Astrocyte (in vitro differentiated cells and primary cell): Measurements from ENCODE around the gene OR2T34. TPM values are rescaled to one million over a fixed set of nuclear protein-coding genes. Genes with fewer than 3 reads are reported as not detected.

Experiments
- DNase-seq: peaks from one replicate; pipeline ENCODE4 v3.0.0-alpha.2; 2010; ENCODE audit warnings: low read depth
- FAIRE-seq: peaks from 2 replicates; lab custom pipeline; 2011; peaks lifted over from hg19 to GRCh38; lab: Jason Lieb, UNC
- H2AFZ ChIP-seq: 2 replicates; pipeline ENCODE4 v1.6.0; 2012; ENCODE audit warnings: low read depth, low read length, inconsistent platforms
- H3K27ac ChIP-seq: 2 replicates; pipeline ENCODE4 v1.5.1; 2011; ENCODE audit warnings: low read depth, low read length, inconsistent platforms
- H3K27me3 ChIP-seq: 2 replicates; pipeline ENCODE4 v1.6.0; 2011; ENCODE audit warnings: low read length, inconsistent platforms; ENCODE audit not compliant: insufficient read depth
- H3K36me3 ChIP-seq: 2 replicates; pipeline ENCODE4 v1.5.1; 2011; ENCODE audit warnings: low read length, inconsistent platforms; ENCODE audit not compliant: insufficient read depth
- H3K4me1 ChIP-seq: 2 replicates; pipeline ENCODE4 v1.5.1; 2011; ENCODE audit warnings: low read length, inconsistent platforms; ENCODE audit not compliant: insufficient read depth
- H3K4me2 ChIP-seq: 2 replicates; pipeline ENCODE4 v1.6.0; 2012; ENCODE audit warnings: low read length, inconsistent platforms
- H3K4me3 ChIP-seq: 2 replicates; pipeline ENCODE4 v1.5.1; 2011; ENCODE audit warnings: low read depth, mild to moderate bottlenecking, low read length, inconsistent platforms; ENCODE audit not compliant: insufficient read depth
- H3K79me2 ChIP-seq: 2 replicates; pipeline ENCODE4 v1.6.0; 2012; ENCODE audit warnings: mild to moderate bottlenecking, low read length, inconsistent platforms; ENCODE audit not compliant: insufficient read depth
- H3K9ac ChIP-seq: 2 replicates; pipeline ENCODE4 v1.6.0; 2012; ENCODE audit warnings: mild to moderate bottlenecking, low read length, inconsistent platforms
- H3K9me3 ChIP-seq: 2 replicates; pipeline ENCODE4 v1.5.1; 2012; ENCODE audit warnings: low read depth, mild to moderate bottlenecking, low read length, inconsistent platforms; ENCODE audit not compliant: insufficient read depth
- H4K20me1 ChIP-seq: 2 replicates; pipeline ENCODE4 v1.6.0; 2012; ENCODE audit warnings: low read length, inconsistent platforms; ENCODE audit not compliant: insufficient read depth
- H3K27ac Mint-ChIP-seq: one replicate; pipeline ENCODE4 v1.8.0; 2021; ENCODE audit warnings: mild to moderate bottlenecking, mixed read lengths; ENCODE audit not compliant: unreplicated experiment
- H3K27me3 Mint-ChIP-seq: one replicate; pipeline ENCODE4 v1.8.0; 2021; ENCODE audit warnings: low read depth, mixed read lengths; ENCODE audit not compliant: unreplicated experiment
- H3K36me3 Mint-ChIP-seq: one replicate; pipeline ENCODE4 v1.8.0; 2021; ENCODE audit warnings: low read depth, mixed read lengths; ENCODE audit not compliant: unreplicated experiment
- H3K4me1 Mint-ChIP-seq: one replicate; pipeline ENCODE4 v1.8.0; 2021; ENCODE audit warnings: low read depth, mixed read lengths; ENCODE audit not compliant: unreplicated experiment
- H3K4me3 Mint-ChIP-seq: one replicate; pipeline ENCODE4 v1.8.0; 2021; ENCODE audit warnings: mild to moderate bottlenecking, moderate library complexity, mixed read lengths; ENCODE audit not compliant: unreplicated experiment
- H3K9me3 Mint-ChIP-seq: one replicate; pipeline ENCODE4 v1.8.0; 2021; ENCODE audit warnings: mild to moderate bottlenecking, mixed read lengths; ENCODE audit not compliant: unreplicated experiment
- EZH2 ChIP-seq: IDR thresholded peaks from 2 replicates; pipeline ENCODE4 v1.6.1; 2012; ENCODE audit warnings: mild to moderate bottlenecking, low read length, inconsistent platforms; ENCODE audit not compliant: insufficient read depth
- total RNA-seq: library from RNA; stranded (reverse); gene quantifications from 2 replicates; pipeline ENCODE4 v1.2.1, GENCODE V29; 2021
- TF ChIP-seq, protein P1 (sequence below): IDR thresholded peaks from 2 replicates; pipeline ENCODE4 v1.5.1; 2011; ENCODE audit warnings: low read depth, mild to moderate bottlenecking, inconsistent platforms, low read length, moderate library complexity; ENCODE audit not compliant: insufficient read depth

The OR2T34 gene
- total RNA-seq, 1 donor from 2014 or later, result not detected

DNA sequence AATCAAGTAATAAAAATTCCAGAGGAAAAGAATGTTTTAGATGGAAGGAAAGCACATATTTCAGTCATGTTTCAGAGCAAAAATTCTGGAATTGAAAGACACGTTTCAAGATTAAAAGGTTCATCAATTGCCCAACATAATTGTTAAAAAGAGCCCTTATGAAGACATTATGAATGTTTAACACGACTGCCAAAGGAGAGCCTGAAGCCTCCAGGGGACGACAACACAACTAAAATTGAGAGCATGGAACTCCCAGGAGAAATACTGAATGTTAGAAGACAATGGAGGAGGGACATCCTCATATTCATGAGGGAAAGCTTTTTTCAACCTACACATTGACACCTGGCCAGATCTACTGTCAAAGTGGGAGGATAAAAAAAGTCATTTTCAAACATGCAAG, 44.3 kb upstream of the OR2T34 start:
- no peaks in the 10 kb centered on the region for H3K27me3 Mint-ChIP-seq
- Histone ChIP-seq H3K79me2 (no peaks in the 10 kb centered on the region), H4K20me1 (no peaks in the 10 kb centered on the region), H3K4me2 (no peak overlapping the region), H2AFZ (no peak overlapping the region), H3K4me3 (no peak overlapping the region), H3K4me1 (no peaks in the 10 kb centered on the region), H3K27me3 (no peaks in the 10 kb centered on the region), H3K36me3 (no peaks in the 10 kb centered on the region), H3K9me3 (no peaks in the 10 kb centered on the region), H3K9ac (no peak overlapping the region), H3K27ac (no peak overlapping the region)
- TF ChIP-seq, protein P1, sequence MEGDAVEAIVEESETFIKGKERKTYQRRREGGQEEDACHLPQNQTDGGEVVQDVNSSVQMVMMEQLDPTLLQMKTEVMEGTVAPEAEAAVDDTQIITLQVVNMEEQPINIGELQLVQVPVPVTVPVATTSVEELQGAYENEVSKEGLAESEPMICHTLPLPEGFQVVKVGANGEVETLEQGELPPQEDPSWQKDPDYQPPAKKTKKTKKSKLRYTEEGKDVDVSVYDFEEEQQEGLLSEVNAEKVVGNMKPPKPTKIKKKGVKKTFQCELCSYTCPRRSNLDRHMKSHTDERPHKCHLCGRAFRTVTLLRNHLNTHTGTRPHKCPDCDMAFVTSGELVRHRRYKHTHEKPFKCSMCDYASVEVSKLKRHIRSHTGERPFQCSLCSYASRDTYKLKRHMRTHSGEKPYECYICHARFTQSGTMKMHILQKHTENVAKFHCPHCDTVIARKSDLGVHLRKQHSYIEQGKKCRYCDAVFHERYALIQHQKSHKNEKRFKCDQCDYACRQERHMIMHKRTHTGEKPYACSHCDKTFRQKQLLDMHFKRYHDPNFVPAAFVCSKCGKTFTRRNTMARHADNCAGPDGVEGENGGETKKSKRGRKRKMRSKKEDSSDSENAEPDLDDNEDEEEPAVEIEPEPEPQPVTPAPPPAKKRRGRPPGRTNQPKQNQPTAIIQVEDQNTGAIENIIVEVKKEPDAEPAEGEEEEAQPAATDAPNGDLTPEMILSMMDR, result peak; percentile 43
- no peak for TF ChIP-seq EZH2
- H3K27ac Mint-ChIP-seq, result no peak overlapping the region
- H3K4me1 Mint-ChIP-seq, result no peaks in the 10 kb centered on the region
- DNase-seq (no peak), FAIRE-seq (no peak)
- peaks cover 9% of the 10 kb centered on the region for H3K9me3 Mint-ChIP-seq
- no peaks in the 10 kb centered on the region for H3K36me3 Mint-ChIP-seq
- no peak overlapping the region for H3K4me3 Mint-ChIP-seq

DNA sequence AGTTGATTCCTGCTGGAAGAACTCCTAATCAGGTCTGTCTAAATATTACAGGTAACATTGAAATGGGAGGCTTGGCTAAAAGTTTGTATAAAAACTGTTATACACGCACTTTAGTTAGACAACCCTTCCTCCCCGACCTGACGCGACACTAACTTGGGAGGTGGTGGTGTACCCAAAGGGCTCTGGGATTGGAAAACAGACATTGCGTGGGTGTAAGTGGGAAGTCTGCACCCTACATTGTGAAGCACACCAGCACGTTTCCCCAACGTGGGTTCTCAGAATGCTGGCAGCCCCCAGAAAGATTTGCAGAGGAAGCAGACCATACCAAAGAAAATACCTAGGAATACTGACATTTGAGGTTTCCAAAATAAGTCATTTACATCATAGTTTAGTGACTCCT, 43.6 kb upstream of the OR2T34 start:
- H3K36me3 Mint-ChIP-seq, result no peaks in the 10 kb centered on the region
- no peak overlapping the region for H2AFZ ChIP-seq
- H3K9me3 ChIP-seq, result no peaks in the 10 kb centered on the region
- H4K20me1 ChIP-seq, result no peaks in the 10 kb centered on the region
- no peak overlapping the region for H3K27ac ChIP-seq
- no peaks in the 10 kb centered on the region for H3K27me3 ChIP-seq
- no peak for TF ChIP-seq EZH2
- TF ChIP-seq, protein P1, result no peak
- H3K4me1 ChIP-seq, result no peaks in the 10 kb centered on the region
- no peak overlapping the region for H3K27ac Mint-ChIP-seq
- H3K36me3 ChIP-seq, result no peaks in the 10 kb centered on the region
- FAIRE-seq (no peak), DNase-seq (no peak)
- H3K4me1 Mint-ChIP-seq, result no peaks in the 10 kb centered on the region
- H3K4me3 Mint-ChIP-seq, result no peak overlapping the region
- H3K9me3 Mint-ChIP-seq, result peaks cover 9% of the 10 kb centered on the region
- no peak overlapping the region for H3K4me2 ChIP-seq
- no peak overlapping the region for H3K9ac ChIP-seq
- no peaks in the 10 kb centered on the region for H3K27me3 Mint-ChIP-seq
- no peaks in the 10 kb centered on the region for H3K79me2 ChIP-seq
- H3K4me3 ChIP-seq, result no peak overlapping the region

DNA sequence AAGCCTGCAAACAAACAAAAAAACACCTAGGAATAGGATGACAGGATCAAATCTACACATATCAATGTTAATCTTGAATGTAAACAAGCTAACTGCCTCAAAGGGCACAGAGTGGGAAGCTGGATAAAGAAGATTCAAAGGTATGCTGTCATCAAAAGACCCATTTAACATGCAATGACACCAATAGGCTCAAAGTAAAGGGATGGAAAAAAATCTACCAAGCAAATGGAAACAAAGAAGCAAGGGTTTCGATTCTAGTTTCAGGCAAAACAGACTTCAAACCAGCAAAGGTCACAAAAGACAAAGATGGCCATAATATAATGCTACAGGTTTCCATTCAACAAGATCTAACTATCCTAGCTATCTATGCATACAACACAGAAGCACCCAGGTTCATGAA, 39.2 kb upstream of the OR2T34 start:
- Histone ChIP-seq H3K27me3 (no peaks in the 10 kb centered on the region), H3K9me3 (no peaks in the 10 kb centered on the region), H3K4me1 (no peaks in the 10 kb centered on the region), H3K4me2 (no peak overlapping the region), H3K9ac (no peak overlapping the region), H3K79me2 (no peaks in the 10 kb centered on the region), H2AFZ (no peak overlapping the region), H3K4me3 (no peak overlapping the region), H3K27ac (no peak overlapping the region), H3K36me3 (no peaks in the 10 kb centered on the region), H4K20me1 (no peaks in the 10 kb centered on the region)
- no peak overlapping the region for H3K4me3 Mint-ChIP-seq
- no peaks in the 10 kb centered on the region for H3K36me3 Mint-ChIP-seq
- no peak for FAIRE-seq
- peaks cover 8% of the 10 kb centered on the region for H3K9me3 Mint-ChIP-seq
- no peak for DNase-seq
- no peaks in the 10 kb centered on the region for H3K27me3 Mint-ChIP-seq
- H3K27ac Mint-ChIP-seq, result no peak overlapping the region
- TF ChIP-seq, protein P1, result no peak
- TF ChIP-seq EZH2, result no peak
- H3K4me1 Mint-ChIP-seq, result no peaks in the 10 kb centered on the region
